ENCODE data around the gene SPDEF.

SPDEF gene

GRCh38 chr6:34562861-34563512 lies 6.9 kb upstream of the SPDEF start:
- no peak for DNase-seq (ENCODE audit: low read depth)

GRCh38 chr6:34562350-34562749 lies 6.2 kb upstream of the SPDEF start:
- DNase-seq (ENCODE audit: low read depth): no peak

- no peak for DNase-seq (ENCODE audit: low read depth)
These were observed 5.0 kb upstream of the SPDEF start for GRCh38 chr6:34561227-34561530.

GRCh38 chr6:34560366-34561226 lies 4.5 kb upstream of the SPDEF start:
- DNase-seq (ENCODE audit: low read depth): peak; percentile 49

GRCh38 chr6:34559651-34560365 lies 3.7 kb upstream of the SPDEF start:
- no peak for DNase-seq (ENCODE audit: low read depth)

GRCh38 chr6:34558172-34558714 lies 2.1 kb upstream of the SPDEF start:
- no peak for DNase-seq (ENCODE audit: low read depth)

- no peak for DNase-seq (ENCODE audit: low read depth)
These were observed 1.1 kb upstream of the SPDEF start for GRCh38 chr6:34557228-34557627.

GRCh38 chr6:34556493-34556892 lies 364 bp upstream of the SPDEF start:
- no peak for DNase-seq (ENCODE audit: low read depth)

GRCh38 chr6:34555328-34555727 lies 801 bp downstream of the SPDEF start:
- DNase-seq (ENCODE audit: low read depth): no peak

GRCh38 chr6:34555007-34555322 lies 1.2 kb downstream of the SPDEF start:
- DNase-seq (ENCODE audit: low read depth): no peak

GRCh38 chr6:34554291-34555006 lies 1.7 kb downstream of the SPDEF start:
- no peak for DNase-seq (ENCODE audit: low read depth)

GRCh38 chr6:34553750-34554149 lies 2.4 kb downstream of the SPDEF start:
- no peak for DNase-seq (ENCODE audit: low read depth)

- no peak for DNase-seq (ENCODE audit: low read depth)
These were observed 3.0 kb downstream of the SPDEF start for GRCh38 chr6:34553146-34553545.

- no peak for DNase-seq (ENCODE audit: low read depth)
These were observed 3.5 kb downstream of the SPDEF start for GRCh38 chr6:34552620-34553019.

- DNase-seq (ENCODE audit: low read depth): no peak
These were observed 4.4 kb downstream of the SPDEF start for GRCh38 chr6:34551720-34552119.

- DNase-seq (ENCODE audit: low read depth): no peak
These were observed 6.3 kb downstream of the SPDEF start for GRCh38 chr6:34549804-34550202.

GRCh38 chr6:34549026-34549803 lies 6.9 kb downstream of the SPDEF start:
- no peak for DNase-seq (ENCODE audit: low read depth)

- DNase-seq (ENCODE audit: low read depth): no peak
These were observed 8.2 kb downstream of the SPDEF start for GRCh38 chr6:34547701-34548644.

GRCh38 chr6:34546551-34547321 lies 9.4 kb downstream of the SPDEF start:
- DNase-seq (ENCODE audit: low read depth): no peak
